Activated CD4-positive, alpha-beta T cell treated with anti-CD3 and anti-CD28 coated beads, Interleukin-2, amount 50 U/mL, for 48 hours (primary cell): ENCODE data around the gene NUP210L.
"Not testable (repeated sequence)": the region's sequence is repeated elsewhere in the genome, so short reads cannot be mapped to it uniquely, and the experiment has no call there.

Experiments
- DNase-seq, 2 experiments: peaks; one replicate each; pipeline ENCODE4 v3.0.0-alpha.2; 2020

NUP210L gene

GRCh38 chr1:154167461-154167860, 12.6 kb upstream of the NUP210L start:
- DNase-seq, result no peak

DNA sequence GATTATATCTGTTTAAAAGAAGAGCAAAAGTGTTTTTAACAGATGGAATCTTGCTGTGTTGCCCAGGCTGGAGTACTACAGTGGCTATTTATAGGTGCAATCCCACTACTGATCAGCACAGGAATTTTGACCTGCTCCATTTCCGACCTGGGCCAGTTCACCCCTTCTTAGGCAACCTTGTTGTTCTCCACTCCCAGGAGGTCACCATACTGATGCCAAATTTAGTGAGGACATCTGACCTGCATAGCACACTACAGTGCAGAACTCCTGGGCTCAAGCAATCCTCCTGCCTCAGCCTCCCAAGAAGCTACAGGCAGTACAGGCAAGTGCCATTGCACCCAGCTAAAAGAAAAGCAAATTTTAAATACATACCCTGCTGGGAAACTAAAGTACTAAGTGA, 11.3 kb upstream of the NUP210L start:
- DNase-seq, result no peak

DNA sequence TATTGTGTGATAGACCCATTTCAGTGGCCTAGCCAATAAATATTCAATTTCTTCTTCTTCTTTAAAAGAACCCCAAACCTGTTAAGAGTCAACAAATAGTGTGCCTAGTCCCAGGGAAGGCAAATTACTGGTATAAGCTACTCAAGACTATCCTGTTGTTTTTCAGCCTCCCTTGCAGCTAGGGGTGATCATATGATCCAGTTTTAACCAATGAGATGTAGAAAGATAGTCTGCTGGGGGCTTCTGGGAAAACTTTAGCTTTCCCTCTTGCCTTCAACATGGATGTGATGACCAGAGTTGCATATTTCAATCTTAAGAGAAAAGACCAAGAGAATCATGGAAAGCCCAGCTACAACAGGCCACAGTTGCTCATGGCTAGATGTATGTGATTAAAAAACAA, 4.7 kb upstream of the NUP210L start:
- no peak for DNase-seq

DNA sequence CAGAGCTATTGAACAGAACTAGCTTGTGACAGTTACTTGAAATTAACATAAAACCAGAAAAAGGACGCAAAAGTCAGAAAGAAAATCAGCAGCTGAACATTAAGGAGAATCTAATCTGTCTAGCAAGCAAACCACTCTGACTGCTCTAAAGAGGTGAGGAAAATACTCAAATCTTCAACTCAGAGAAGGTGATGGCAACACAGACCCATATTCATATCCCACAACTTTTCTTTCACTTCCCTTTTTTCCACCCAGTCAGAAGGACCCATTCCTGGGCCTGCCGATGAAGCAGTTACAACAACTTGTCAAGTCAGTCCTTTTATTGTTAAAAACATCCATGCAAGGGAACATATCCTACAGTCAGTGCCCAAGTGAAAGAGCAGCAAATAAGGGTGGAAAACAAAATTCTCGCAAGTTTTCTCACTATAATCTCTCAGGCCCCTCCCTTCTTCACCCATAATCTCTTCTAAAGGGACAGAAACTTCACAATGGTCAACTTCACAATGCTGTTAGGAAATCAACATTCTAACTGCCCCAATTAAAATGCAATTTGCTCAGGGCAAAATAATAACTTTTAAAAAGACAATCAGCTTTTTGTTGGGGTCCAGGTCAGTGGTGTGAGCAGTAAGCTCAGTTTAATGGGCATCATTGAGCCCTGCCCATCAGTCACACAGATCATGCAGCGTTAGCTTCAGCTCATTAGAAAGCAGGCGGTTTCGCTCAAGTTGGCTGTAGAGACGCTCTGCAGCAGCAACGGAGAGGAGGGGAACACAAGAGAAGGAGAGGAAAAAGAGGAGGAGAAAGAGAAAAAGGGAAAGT, 3.6 kb upstream of the NUP210L start:
- DNase-seq, result no peak

DNA sequence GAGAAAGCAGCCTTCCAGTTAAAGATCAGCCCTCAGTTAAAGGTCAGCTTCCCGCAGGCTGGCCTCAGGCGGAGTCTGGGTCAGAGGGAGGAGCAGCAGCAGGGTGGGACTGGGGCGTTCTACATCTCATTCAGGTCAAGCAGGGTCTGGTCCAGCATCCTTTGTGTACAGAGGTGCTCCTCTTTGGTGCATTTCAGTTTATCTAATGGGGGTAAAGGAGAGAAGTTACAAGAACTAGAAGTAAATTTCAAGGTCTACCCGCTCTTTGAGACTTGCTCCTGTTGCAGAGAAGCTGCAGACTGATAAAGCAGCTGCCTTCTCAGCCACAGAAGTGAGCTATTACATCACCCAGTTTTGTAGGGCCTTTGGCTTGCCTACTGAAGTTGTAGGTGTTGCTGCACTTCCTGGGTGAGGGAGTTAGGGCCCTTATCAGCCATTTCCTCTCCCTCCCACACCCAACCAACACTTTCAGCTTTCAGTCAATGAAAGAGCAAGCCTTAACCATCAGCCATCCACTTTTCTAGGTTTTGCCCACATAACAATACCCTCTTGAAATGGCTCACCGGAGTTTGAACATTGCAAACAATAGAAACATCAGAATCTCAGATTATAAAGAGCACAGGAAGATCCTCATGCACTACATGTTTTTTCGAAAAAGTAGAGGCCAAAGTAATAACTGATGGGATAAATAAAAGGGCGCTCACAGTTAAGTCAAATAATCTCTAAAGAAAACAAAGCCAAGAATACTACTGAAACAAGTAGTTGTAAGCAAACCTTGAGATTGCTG, 2.8 kb upstream of the NUP210L start:
- DNase-seq, result peak; percentile 60 to 71

GRCh38 chr1:154155251-154155650, 378 bp upstream of the NUP210L start:
- no peak for DNase-seq

DNA sequence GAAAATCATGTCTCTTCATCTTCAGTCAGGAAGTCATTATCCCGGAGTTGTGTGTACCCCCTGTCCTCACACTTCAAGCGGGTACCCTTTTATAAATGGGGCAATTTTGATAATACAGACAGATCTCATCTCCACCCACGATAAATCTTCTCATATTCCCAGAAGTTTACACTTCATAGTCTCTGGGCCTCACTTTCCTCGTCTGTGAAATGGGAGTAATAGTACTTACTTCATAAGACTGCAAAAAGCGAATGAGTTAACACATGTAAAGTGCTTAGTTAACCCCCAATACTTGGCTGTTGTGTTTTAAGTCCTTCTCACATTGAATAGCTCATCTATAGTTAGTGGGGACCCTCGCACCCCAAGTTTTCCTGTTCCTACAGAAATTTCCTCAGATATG, 820 bp downstream of the NUP210L start:
- DNase-seq, result no peak

GRCh38 chr1:154151311-154151710, 3.6 kb downstream of the NUP210L start:
- DNase-seq, result no peak

DNA sequence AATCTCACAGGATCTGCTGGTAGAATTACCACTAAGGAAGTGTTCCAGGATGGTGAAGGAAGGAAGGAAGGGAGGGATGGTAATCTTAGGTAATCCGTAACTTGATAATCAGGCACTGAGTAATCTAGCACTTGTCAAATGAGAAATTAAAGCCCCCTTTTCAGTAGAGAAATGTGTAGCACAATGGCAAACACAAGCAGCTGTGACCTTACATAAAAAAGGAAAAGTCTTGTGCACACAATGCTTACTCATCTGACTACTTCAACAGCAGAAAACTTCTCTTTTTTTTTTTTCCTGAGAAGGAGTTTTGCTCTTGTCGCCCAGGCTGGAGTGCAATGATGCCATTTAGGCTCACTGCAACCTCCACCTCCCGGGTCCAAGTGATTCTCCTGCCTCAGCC, 6.1 kb downstream of the NUP210L start:
- no peak for DNase-seq

- not testable (repeated sequence) for DNase-seq
Measured at GRCh38 chr1:154147505-154147904, 7.4 kb downstream of the NUP210L start.

DNA sequence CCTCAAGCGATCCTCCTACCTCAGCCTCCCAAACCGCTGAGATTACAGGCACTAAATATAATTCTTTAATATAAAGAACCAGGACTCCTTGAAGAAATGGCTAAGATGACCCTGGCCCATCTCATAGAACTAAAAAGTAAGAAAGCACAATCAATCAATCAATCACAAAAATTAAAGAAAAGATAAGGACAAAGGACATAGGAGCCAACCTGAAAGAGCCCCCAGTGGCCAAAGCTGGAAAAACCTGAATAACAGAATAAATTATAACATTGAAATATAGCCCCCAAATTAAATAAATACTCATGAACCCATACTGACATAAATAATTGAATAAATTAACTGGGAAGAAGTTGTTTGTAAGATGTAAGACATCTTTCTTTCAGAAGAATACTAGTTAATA, 8.9 kb downstream of the NUP210L start:
- no peak for DNase-seq

DNA sequence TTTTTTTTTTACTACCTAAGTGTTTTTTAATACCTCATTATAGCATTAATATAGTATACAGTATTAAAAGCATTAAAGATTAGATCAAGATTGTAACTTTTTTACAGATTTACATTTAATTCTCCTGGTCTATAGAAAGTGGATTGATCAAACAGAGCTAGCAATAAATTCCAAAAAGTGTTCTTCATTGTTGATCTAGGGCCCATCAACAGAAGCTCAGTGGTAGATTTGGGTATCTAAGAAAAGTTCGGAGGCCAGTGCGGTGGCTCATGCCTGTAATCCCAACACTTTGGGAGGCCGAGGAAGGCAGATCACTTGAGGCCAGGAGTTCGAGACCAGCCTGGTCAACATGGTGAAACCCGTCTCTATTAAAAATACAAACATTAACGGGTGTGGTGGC, 12.5 kb downstream of the NUP210L start:
- DNase-seq, result no peak

DNA sequence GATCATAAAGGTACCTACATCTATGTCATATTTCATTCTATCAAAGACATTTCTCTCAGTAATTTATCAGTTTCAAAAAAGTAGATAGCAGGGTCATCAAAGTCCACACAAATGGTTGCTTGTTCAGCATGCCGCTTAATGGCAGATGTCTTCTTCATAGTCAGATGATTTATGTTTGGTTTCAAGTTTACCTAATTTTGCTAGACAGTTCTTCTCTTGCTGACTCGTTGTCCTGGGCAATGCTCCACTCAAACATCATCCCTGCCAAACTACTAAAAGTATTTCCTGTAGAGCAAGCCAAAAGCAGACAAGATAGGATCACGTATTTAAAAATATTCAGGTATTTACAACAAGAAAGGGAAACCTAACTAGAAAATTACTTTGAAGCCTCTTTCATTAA, 13.6 kb downstream of the NUP210L start:
- no peak for DNase-seq

- DNase-seq, result no peak
Measured at GRCh38 chr1:154137888-154138287, 17.0 kb downstream of the NUP210L start.

- no peak for DNase-seq
Measured at GRCh38 chr1:154133256-154133655, 21.6 kb downstream of the NUP210L start.

DNA sequence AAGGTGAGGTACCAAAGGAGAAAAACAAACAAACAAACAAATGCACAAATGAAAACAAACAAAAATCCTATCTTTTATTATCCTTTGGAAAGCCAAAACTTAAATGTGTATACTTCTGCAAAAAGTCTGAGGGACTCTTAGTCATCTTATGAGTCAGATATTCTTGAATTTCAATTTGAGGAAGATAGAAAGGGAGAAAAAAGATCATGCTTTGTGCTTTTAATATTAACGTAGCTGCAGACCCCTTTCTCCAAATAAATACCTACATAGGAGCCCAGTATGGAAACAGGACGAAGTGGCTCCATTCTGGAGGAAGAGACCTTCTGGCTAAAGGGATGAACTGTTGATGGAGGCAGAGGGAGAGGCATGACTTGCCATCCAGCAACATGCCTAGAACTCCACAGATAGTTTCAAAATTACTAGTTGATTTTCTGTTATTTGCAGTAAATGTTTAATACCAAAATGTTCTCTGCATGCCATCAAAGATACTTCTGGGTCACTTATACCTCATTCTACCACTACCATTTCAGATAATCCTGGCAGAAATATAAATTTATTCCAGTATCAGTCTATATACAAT, 25.4 kb downstream of the NUP210L start:
- DNase-seq, result peak in 1 of 2 experiments; percentile 5

GRCh38 chr1:154123205-154123604, 31.7 kb downstream of the NUP210L start:
- DNase-seq, result not testable (repeated sequence)

DNA sequence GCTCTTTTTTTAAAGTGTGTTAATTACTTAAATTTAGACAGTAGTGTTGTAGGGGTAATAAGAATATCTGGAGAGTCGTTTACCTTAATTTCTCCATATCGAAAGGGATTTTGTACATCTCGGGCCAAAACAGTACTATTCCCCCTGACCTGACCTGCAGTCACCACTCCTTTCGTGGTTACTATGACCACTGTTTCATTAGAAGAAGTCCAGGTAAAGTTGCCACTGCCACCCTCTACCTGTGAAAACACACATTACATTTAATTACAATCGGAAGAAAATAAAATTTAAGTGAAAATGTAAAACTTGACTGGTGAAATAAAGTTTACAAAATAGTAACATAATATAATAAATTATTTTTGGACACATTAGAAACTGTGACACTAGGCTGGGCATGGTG, 37.2 kb downstream of the NUP210L start:
- no peak for DNase-seq

- no peak for DNase-seq
Measured at GRCh38 chr1:154115180-154115579, 39.7 kb downstream of the NUP210L start.

- DNase-seq, result no peak
Measured at GRCh38 chr1:154104433-154105082, 50.3 kb downstream of the NUP210L start.

DNA sequence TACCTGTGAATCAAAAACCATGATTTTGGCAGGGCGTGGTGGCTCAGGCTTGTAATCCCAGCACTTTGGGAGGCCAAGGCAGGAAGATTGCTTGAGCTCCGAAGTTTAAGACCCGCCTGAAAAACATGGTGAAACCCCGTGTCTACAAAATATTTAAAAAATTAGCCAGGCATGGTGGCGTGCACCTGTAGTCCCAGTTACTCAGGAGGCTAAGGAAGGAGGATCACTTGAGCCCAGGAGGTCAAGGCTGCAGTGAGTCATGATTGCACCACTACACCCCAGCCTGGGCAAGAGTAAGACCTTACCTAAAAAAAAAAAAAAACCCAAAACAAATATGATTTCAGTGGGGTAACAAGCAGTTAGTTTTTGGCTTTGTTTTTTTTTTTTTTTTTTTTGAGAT, 54.7 kb downstream of the NUP210L start:
- not testable (repeated sequence) for DNase-seq

DNA sequence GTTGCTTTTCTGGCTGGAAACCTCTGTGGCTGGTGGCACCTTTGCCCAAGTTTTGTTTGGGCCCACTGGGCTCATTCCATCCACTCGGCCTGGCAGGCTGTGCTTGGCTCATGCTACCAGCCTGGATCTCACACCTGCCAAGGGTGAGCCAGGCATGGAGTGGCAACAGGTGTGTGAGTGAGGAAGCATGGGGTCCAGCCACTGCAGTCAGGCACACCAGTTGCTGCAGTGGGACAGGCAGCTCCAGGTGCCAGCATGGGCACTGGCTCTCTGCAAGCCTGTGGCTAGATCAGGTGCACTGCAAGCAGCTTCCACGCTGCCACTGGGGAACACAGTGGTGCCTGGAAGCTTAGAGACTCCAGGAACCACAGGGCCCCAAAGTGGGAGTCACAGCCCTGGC, 57.0 kb downstream of the NUP210L start:
- DNase-seq, result no peak

DNA sequence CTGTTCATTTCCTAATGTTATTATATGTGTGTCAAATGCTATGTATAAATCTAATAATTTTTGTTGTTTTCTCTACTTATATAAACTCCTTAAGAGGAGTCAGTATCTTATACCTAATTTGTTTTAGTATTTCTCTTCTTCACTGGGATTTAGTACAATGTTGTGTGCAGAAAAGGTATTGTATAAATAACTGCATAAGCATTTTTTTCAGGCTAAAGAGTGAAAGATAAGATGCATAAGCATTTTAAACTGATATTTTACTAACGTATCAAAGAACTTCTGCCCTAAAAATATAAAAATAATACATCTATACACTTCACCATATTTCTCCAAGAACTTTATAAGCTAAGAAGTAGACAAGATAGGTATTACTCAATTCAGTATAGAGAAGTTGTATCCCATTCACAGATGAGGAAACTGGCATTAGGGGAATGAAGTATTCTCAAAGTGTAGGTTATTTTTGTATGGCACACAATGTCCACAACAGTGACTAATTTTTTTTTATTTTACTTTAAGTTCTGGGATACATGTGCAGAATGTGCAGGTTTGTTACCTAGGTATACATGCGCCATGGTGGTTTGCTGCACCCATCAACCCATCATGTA, 59.3 kb downstream of the NUP210L start:
- no peak for DNase-seq
